Activated naive CD4-positive, alpha-beta T cell treated with Interleukin-2 at 50 U/mL for 16 hours (primary cell): Measurements from ENCODE around the gene RNU1-1.
"Not testable (repeated sequence)": the region's sequence is repeated elsewhere in the genome, so short reads cannot be mapped to it uniquely, and the experiment has no call there.

Experiments
- DNase-seq: peaks from one replicate; pipeline ENCODE4 v3.0.0-alpha.2; 2020

The RNU1-1 gene

GRCh38 chr1:16514107-16515055 is at the start of gene RNU1-1:
TSS of gene RNU1-1 (minus strand) at chr1:16514285.
- DNase-seq = peak; percentile 73

GRCh38 chr1:16561035-16561434 is 47.0 kb upstream of the RNU1-1 start:
- DNase-seq = not testable (repeated sequence)

GRCh38 chr1:16560498-16560897 is 46.4 kb upstream of the RNU1-1 start:
- DNase-seq = not testable (repeated sequence)

- not testable (repeated sequence) for DNase-seq
Measured at GRCh38 chr1:16559688-16560087, 45.6 kb upstream of the RNU1-1 start.

DNA sequence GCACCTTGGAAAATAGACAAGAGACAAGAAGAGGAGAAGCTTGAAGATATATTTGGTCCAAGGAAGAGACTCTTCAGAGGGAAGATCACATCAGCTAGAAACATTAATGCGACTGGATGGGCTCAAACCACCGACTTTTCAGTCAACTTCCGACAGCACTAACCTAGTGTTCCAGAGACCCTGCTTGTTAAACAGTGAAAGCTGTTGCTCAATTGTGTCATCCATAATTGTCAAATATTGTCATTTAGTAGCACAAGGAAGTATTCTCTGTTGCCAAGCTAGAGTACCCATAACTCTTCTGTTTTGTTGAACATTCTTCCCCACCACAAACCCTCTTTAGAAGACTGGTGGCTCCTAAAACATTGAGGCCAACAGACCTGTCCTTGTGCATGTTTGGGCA is 42.9 kb upstream of the RNU1-1 start:
- not testable (repeated sequence) for DNase-seq

DNA sequence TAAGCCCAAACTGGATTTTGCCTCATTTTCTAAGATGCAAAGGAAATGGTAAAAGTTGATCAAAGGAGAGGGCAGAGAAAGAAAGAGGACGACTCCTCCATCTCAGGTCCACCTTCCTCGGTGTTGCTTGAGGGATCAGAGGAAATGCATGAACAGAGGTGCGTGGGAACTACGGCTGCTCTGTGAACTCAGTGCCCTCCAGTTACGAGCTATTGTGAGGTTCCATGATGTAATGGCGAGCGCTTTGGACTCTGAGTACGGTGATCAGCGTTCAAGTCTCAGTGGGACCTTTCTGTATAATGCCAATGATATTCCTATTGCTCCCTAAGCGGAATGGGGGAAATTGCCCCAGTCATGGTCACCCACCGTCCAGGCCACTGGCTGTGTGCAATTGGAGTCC is 39.2 kb upstream of the RNU1-1 start:
- DNase-seq = not testable (repeated sequence)

- not testable (repeated sequence) for DNase-seq
Measured at GRCh38 chr1:16550212-16550918, 36.3 kb upstream of the RNU1-1 start.

GRCh38 chr1:16549545-16549944 is 35.5 kb upstream of the RNU1-1 start:
- not testable (repeated sequence) for DNase-seq

DNA sequence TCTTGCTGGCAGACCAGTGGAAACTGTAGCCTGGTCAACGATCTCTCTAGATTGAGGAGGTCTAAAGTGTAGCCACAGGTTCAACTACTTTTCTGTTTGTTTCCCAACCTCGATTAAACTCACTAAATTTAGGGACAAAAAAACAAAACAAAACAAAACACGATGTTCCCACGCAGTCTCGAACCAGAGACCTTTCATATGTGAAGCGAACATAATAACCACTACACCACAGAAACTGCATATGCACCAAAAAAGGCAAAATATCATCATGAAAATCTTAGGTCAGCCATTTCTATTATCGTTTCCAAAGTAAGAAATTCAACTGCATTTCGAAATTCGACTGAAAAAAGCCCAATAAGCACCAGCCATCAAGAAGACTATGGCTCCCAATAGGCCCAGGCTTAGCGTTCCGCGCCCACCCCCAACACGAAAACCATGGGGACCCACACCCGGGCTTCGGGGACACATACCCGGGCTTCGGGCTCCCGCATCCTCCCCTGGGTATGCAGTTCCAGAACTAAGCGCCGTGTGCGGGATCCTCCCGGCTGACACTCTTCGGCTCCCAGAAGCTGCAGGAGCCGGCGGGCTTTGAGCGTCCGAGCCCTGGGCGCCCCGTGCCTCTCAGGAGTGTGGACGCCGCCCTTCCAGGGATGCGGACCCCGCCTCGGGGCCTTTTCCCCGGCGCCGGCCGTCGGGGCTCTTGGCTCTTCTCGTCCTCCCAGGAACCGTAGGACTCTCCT is 33.6 kb upstream of the RNU1-1 start:
- DNase-seq = not testable (repeated sequence)

DNA sequence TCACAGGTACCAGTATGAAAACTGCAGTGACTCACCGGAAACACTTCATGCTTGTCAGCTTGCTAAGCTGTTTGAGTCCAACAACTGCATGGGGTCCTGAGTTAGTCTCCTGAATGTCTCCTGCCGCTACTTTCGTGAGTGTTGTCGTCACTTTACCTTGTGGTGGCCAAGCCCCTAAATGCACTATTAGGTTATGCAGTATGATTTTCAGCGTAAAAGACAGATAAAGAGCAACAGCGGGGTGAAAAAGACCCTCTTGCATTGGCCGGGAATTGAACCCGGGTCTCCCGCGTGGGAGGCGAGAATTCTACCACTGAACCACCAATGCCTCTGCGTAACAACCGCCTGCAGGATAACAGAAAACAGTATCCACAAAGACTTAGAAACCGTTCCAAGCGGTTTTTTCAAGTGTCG is 31.6 kb upstream of the RNU1-1 start:
- not testable (repeated sequence) for DNase-seq

- DNase-seq = not testable (repeated sequence)
Measured at GRCh38 chr1:16540421-16540893, 26.4 kb upstream of the RNU1-1 start.

DNA sequence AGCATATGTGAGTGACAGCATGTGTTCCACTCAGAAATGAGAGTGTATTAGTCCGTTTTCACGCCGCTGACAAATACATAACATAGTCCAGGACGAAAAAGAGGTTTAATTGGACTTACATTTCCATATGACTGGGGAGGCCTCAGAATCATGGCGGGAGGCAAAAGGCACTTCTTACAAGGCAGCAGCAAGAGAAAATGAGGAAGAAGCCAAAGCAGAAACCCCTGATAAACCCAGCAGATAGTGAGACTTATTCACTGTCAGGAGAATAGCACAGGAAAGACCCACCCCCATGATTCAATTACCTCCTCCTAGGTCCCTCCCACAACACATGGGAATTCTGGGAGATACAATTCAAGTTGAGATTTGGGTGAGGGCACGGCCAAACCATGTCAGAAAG is 23.4 kb upstream of the RNU1-1 start:
- not testable (repeated sequence) for DNase-seq

- DNase-seq = not testable (repeated sequence)
Measured at GRCh38 chr1:16536796-16537195, 22.7 kb upstream of the RNU1-1 start.

DNA sequence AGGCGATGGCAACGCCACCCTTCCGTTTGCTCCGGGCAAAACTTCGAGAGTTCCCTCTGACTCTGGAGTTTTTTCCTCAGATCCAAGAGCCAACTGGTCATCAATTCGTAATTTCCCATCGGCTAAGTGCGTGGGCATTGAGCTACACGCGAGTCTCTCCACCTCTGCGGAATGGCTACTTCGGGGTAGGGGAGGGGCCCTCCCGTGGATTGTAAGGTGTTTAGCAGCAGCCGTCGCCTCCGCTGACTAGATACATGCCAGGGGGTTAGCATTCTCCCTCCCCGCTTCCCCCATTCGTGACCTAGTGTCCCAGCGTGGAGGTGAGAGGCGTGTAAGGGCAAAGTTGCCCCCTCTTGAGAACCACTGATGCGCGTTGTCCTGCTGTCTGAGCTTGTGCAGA is 21.8 kb upstream of the RNU1-1 start:
- DNase-seq = not testable (repeated sequence)

DNA sequence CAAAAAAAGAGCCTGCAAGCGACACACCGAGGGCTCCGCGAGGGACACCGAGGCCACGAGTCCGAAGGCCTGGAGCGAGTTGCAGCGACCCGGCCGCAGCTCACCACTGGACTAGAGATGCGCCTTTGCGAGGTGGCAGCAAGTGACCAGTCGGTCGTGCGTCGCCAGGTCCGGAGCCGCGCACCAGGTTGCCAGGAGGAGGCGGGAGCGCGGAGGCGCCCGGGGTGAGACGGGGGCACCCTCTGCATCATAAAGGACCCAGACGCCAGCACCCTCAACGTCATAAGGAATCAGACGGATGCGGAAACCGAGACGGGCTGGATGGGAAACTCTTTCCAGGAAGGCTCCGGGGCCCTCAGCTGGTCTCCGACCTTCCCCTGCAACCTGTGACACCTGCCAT is 21.4 kb upstream of the RNU1-1 start:
- not testable (repeated sequence) for DNase-seq

GRCh38 chr1:16534829-16535456 is 20.9 kb upstream of the RNU1-1 start:
- peak; percentile 36 for DNase-seq

- not testable (repeated sequence) for DNase-seq
Measured at GRCh38 chr1:16534239-16534828, 20.2 kb upstream of the RNU1-1 start.

- DNase-seq = not testable (repeated sequence)
Measured at GRCh38 chr1:16532235-16532991, 18.3 kb upstream of the RNU1-1 start.

DNA sequence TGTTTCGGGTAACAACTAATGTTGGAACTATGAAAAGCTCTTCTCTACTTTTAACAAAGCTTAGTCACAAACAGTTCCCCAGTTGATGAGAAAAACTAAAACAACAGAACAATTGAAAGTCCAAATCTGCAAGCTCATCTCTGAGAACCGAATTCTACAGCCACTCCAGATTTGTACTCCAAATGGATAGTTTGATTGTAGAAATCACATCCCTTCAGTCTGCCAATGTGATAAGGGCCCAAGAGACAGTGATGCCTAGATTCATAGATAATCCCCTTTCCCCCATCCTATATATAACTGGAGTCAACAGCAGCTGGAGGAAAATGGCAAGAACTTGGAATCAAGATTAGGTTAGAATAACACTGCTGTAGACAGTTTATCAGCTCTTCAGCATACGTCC is 14.3 kb upstream of the RNU1-1 start:
- not testable (repeated sequence) for DNase-seq

DNA sequence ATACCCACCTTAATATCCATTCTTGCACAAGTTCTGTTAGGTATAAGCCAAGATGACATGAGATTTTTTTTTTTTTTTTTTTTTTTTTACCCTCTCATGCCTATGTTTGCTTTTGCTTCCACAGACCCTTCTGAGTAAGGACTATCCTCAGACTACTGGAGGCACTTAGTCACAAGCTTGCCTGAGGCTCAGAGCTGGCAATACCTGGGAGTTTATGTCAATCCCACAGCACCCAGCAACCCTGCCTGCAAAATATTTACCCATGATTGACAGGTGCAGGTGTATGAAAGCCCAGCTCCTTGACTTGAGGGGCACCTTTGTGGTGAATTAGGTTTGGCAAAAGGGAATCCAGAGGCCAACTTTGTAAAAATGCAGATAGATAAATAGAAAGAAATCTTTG is 11.7 kb upstream of the RNU1-1 start:
- not testable (repeated sequence) for DNase-seq

GRCh38 chr1:16521679-16522078 is 7.6 kb upstream of the RNU1-1 start:
- not testable (repeated sequence) for DNase-seq
